Vein endothelial cell (primary cell): ENCODE results near the gene FAAP24. TPM values are rescaled to one million over a fixed set of nuclear protein-coding genes. Genes with fewer than 3 reads are reported as not detected.

Experiments
- total RNA-seq: library from RNA; depleted of rRNA; stranded (reverse); fragments of >200 nt; gene quantifications from 2 replicates; pipeline ENCODE4 v1.2.3, GENCODE V29; 2012

FAAP24 gene
- 2.6 and 3.3 TPM in 2 replicates for total RNA-seq

DNA sequence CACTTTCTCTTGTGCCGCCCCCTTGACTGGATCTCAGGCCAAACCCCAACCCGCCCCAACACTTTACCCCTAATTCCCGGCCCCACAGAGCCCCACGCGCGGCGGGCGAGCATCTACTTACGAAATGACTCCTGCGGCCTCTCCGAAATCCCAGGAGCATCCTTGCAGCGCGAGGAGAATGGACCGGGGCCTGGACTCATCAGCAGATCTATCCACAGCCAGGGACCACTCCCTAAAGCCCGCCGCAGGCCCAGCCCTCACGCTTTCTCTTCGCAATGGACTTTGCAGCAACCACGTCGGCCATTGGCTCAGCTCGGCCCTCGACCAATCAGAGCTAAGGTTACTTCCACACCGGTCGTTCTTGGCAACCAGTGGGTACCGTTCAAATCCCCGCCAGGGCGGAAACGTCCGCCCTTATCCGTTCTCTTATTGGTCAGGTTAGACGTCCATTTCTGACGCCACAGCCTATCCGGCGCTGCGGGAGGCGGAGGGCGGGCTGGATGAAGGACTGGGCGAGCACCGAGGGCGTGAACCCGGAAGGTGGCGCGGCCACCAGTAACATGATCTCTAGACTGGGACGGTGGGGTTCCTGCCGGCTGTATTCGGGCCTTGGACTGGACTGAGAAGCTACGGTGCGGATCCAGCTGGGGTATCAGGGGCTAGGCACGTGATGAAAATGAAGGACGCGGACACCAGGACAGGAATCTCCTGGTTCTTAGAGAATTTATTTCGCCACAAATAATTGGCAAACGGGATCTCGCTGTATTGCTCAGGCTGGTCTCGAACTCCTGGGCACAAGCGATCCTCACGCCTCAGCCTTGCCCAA, at the start of gene FAAP24, which contains the start of gene CEP89:
FAAP24 (plus strand) TSS at position 528 of the 826 bp plus-strand sequence. CDS start 955 bp downstream, outside the sequence.
CEP89 (minus strand) TSS at position 244 of the 826 bp plus-strand sequence; CDS start at position 160, 84 bp downstream.

Other genes starting within 250 kb of the FAAP24 start
- gene SLC7A9, start 102.5 kb upstream of the FAAP24 start, total RNA-seq: 0.33 TPM in 1 of 2 replicates, not detected in the other
- 16.3 and 26.9 TPM in 2 replicates for gene CEP89, start 284 bp upstream of the FAAP24 start, total RNA-seq
- gene RHPN2, start 92.6 kb downstream of the FAAP24 start, total RNA-seq: 2.0 and 2.3 TPM in 2 replicates
- 6.2 and 7.1 TPM in 2 replicates for gene GPATCH1, start 108.9 kb downstream of the FAAP24 start, total RNA-seq
- not detected in 2 replicates for gene WDR88, start 159.9 kb downstream of the FAAP24 start, total RNA-seq
- 4.9 and 10.4 TPM in 2 replicates for gene LRP3, start 222.1 kb downstream of the FAAP24 start, total RNA-seq